ENCODE data around the gene GMIP. TPM values are rescaled to one million over a fixed set of nuclear protein-coding genes. Genes with fewer than 3 reads are reported as not detected.

GMIP gene
- polyA plus RNA-seq, 1 of the 3 experiments (the other 2 are of a cell fraction), result 6.3 TPM

DNA sequence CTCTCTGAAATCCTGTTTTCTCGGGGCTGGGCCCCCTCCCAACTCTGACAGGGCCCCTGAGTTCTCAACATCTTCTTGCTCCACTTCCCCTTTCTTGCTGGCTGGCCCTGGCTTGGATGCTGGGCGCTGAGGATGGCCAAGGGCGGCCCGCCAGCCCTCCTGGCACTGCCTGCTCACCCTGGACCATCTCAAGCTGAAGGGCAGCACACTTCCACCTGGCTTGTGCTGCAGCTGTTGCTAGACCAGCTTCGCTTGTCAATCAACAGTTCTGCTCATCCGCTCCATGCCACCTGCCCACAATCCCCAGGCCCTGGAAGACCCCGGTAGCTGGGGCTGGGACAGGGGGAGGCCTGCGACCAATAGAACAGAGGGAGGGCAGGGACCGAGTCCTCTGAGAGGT lies 6.9 kb upstream of the GMIP start:
- Histone ChIP-seq H3K4me3 (ENCODE audit: low read depth in 2 of 2, low read length in 1 of 2) (no peak overlapping the region), H3K36me3 (replicated peaks in 1 of 2; ENCODE audit: control insufficient read depth in 1 of 2, insufficient read depth in 2 of 2, low read length in 1 of 2) (peaks cover 7 to 86% of the 10 kb centered on the region in 2 experiments), H3K27ac (ENCODE audit: low read depth in 2 of 2, low read length in 1 of 2) (no peak overlapping the region; a peak in 1 of 4 replicates), H3K27me3 (ENCODE audit: insufficient read depth) (no peaks in the 10 kb centered on the region), H4K20me1 (ENCODE audit: insufficient read depth) (no peaks in the 10 kb centered on the region), H3K9me3 (no peaks in the 10 kb centered on the region), H3F3A (replicated peaks; ENCODE audit: insufficient read depth) (peaks cover 3% of the 10 kb centered on the region), H3K9ac (no peak overlapping the region), H3K79me2 (ENCODE audit: insufficient read depth) (no peaks in the 10 kb centered on the region), H3K4me1 (ENCODE audit: control insufficient read depth in 1 of 2, insufficient read depth in 2 of 2, low read depth in 1 of 2, low read length in 1 of 2) (peaks cover 0 to 2% of the 10 kb centered on the region in 2 experiments; a peak in 1 of 4 replicates), H3K4me2 (no peak overlapping the region), H3K9me2 (no peaks in the 10 kb centered on the region), H2AFZ (ENCODE audit: low read depth) (no peak overlapping the region)
- TF ChIP-seq YY1 (IDR thresholded peaks at IDR 0.05; ENCODE audit: low read depth) (no peak), TEAD4 (IDR thresholded peaks at IDR 0.05; ENCODE audit: borderline replicate concordance, insufficient read depth) (no peak), NRF1 (IDR thresholded peaks at IDR 0.05; ENCODE audit: low read depth, low read length) (no peak), GATA2 (CRISPR knock-in tag; IDR thresholded peaks at IDR 0.05) (no peak), EZH2phosphoT487 (IDR thresholded peaks at IDR 0.05; ENCODE audit: borderline replicate concordance, low read depth) (no peak), MXI1 (IDR thresholded peaks at IDR 0.05; ENCODE audit: low read depth, low read length) (no peak), JUND (IDR thresholded peaks at IDR 0.05) (no peak), EP300 (IDR thresholded peaks at IDR 0.05; ENCODE audit: borderline replicate concordance in 1 of 2, low read depth in 1 of 2, low read length in 1 of 2) (no peak), CHD2 (IDR thresholded peaks at IDR 0.05; ENCODE audit: low read length, partially characterized antibody) (no peak), ELF1 (IDR thresholded peaks at IDR 0.05) (no peak)
- TF ChIP-seq, protein P1, sequence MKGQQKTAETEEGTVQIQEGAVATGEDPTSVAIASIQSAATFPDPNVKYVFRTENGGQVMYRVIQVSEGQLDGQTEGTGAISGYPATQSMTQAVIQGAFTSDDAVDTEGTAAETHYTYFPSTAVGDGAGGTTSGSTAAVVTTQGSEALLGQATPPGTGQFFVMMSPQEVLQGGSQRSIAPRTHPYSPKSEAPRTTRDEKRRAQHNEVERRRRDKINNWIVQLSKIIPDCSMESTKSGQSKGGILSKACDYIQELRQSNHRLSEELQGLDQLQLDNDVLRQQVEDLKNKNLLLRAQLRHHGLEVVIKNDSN (IDR thresholded peaks at IDR 0.05; ENCODE audit: borderline replicate concordance, low read depth), result no peak
- TF ChIP-seq, protein P2, sequence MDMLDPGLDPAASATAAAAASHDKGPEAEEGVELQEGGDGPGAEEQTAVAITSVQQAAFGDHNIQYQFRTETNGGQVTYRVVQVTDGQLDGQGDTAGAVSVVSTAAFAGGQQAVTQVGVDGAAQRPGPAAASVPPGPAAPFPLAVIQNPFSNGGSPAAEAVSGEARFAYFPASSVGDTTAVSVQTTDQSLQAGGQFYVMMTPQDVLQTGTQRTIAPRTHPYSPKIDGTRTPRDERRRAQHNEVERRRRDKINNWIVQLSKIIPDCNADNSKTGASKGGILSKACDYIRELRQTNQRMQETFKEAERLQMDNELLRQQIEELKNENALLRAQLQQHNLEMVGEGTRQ (IDR thresholded peaks at IDR 0.05; ENCODE audit: borderline replicate concordance, low read depth, low read length), result no peak
- TF ChIP-seq, protein P3, sequence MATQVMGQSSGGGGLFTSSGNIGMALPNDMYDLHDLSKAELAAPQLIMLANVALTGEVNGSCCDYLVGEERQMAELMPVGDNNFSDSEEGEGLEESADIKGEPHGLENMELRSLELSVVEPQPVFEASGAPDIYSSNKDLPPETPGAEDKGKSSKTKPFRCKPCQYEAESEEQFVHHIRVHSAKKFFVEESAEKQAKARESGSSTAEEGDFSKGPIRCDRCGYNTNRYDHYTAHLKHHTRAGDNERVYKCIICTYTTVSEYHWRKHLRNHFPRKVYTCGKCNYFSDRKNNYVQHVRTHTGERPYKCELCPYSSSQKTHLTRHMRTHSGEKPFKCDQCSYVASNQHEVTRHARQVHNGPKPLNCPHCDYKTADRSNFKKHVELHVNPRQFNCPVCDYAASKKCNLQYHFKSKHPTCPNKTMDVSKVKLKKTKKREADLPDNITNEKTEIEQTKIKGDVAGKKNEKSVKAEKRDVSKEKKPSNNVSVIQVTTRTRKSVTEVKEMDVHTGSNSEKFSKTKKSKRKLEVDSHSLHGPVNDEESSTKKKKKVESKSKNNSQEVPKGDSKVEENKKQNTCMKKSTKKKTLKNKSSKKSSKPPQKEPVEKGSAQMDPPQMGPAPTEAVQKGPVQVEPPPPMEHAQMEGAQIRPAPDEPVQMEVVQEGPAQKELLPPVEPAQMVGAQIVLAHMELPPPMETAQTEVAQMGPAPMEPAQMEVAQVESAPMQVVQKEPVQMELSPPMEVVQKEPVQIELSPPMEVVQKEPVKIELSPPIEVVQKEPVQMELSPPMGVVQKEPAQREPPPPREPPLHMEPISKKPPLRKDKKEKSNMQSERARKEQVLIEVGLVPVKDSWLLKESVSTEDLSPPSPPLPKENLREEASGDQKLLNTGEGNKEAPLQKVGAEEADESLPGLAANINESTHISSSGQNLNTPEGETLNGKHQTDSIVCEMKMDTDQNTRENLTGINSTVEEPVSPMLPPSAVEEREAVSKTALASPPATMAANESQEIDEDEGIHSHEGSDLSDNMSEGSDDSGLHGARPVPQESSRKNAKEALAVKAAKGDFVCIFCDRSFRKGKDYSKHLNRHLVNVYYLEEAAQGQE (IDR thresholded peaks at IDR 0.05; ENCODE audit: low read depth, low read length), result no peak
- 100% methylated on average over 9 of the region's 9 CpGs for WGBS (ENCODE audit: low lambda C conversion rate)
- DNase-seq, result no peak
- CTCF ChIA-PET, result interaction anchor here (2.6 to 5.5 kb wide), 2 partner anchors 96 to 118 kb away, joined by 9 to 49 read pairs; no protein-coding TSS in a partner anchor
- POLR2A ChIA-PET, result no interaction called here

Data from SK-N-SH (cell line).